Astrocyte (in vitro differentiated cells and primary cell): ENCODE measurements around the gene PDXK.

Source experiments
- EZH2 ChIP-seq: IDR thresholded peaks from 2 replicates; pipeline ENCODE4 v1.6.1; 2012; ENCODE audit warnings: mild to moderate bottlenecking, low read length, inconsistent platforms; ENCODE audit not compliant: insufficient read depth
- TF ChIP-seq, protein P1 (sequence below): IDR thresholded peaks from 2 replicates; pipeline ENCODE4 v1.5.1; 2011; ENCODE audit warnings: low read depth, mild to moderate bottlenecking, inconsistent platforms, low read length, moderate library complexity; ENCODE audit not compliant: insufficient read depth

- TF ChIP-seq, protein P1, sequence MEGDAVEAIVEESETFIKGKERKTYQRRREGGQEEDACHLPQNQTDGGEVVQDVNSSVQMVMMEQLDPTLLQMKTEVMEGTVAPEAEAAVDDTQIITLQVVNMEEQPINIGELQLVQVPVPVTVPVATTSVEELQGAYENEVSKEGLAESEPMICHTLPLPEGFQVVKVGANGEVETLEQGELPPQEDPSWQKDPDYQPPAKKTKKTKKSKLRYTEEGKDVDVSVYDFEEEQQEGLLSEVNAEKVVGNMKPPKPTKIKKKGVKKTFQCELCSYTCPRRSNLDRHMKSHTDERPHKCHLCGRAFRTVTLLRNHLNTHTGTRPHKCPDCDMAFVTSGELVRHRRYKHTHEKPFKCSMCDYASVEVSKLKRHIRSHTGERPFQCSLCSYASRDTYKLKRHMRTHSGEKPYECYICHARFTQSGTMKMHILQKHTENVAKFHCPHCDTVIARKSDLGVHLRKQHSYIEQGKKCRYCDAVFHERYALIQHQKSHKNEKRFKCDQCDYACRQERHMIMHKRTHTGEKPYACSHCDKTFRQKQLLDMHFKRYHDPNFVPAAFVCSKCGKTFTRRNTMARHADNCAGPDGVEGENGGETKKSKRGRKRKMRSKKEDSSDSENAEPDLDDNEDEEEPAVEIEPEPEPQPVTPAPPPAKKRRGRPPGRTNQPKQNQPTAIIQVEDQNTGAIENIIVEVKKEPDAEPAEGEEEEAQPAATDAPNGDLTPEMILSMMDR, result no peak
- no peak for TF ChIP-seq EZH2
Observed at GRCh38 chr21:43758811-43759210, 39.9 kb downstream of the PDXK start.
